Inflammatory macrophage treated with lipopolysaccharide for 1 hour (primary cell): Measurements from ENCODE around the gene PRMT1.

ENCODE experiments used
- DNase-seq, 2 donors: peaks; one replicate each; pipeline ENCODE4 v3.0.0-alpha.2; 2020 to 2022

PRMT1 gene

GRCh38 chr19:49730166-49730565, 53.1 kb downstream of the PRMT1 start:
- no peak for DNase-seq
